HepG2 (cell line): ENCODE measurements around the gene KIF2C. TPM values are rescaled to one million over a fixed set of nuclear protein-coding genes. Genes with fewer than 3 reads are reported as not detected.

Source experiments
- ATAC-seq: fragments of 200-7000 bp; cut with Tn5 transposase; 3 replicates; pipeline ENCODE4 v1.9.1; 2020; ENCODE audit warnings: mild to moderate bottlenecking, moderate library complexity
- BruUV-seq: library from RNA; stranded (reverse); fragments of 400-500 nt; replicated peaks from 2 replicates; lab custom pipeline; 2021; lab: Mats Ljungman, UMichigan
- CTCF ChIA-PET: fragments of 300-600 bp; formaldehyde crosslinking; extraction: SDS; loops from one replicate; lab custom pipeline; 2021; ENCODE audit warnings: low total read pairs, inconsistent platforms, low intra/inter-chr PET ratio; lab: Yijun Ruan, JAX
- POLR2A ChIA-PET: fragments of 350-600 bp; sonication (Branson Sonifier 250); formaldehyde crosslinking; loops from one replicate; lab custom pipeline; 2020; ENCODE audit warnings: antibody characterized with exemption, inconsistent platforms; lab: Yijun Ruan, JAX
- DNase-seq: peaks from one replicate; pipeline ENCODE4 v3.0.0-alpha.2; 2015; ENCODE audit warnings: low spot score
- FAIRE-seq: peaks from 3 replicates; lab custom pipeline; 2011; peaks lifted over from hg19 to GRCh38; lab: Jason Lieb, UNC
- H2AFZ ChIP-seq: one replicate; pipeline ENCODE4 v1.6.1; 2011; ENCODE audit warnings: low read length, inconsistent platforms
- H3K27ac ChIP-seq: fragments of 300-600 bp; 3 replicates; pipeline ENCODE4 v1.8.0; 2011; ENCODE audit warnings: mixed run types, mild to moderate bottlenecking, mixed read lengths, low read length, inconsistent platforms; ENCODE audit not compliant: insufficient read depth; ENCODE audit errors: extremely low read length
- H3K27me3 ChIP-seq, 2 experiments: fragments of 200-600 bp in 1 of 2; 2 replicates in 1 of 2; 3 replicates in 1 of 2; pipeline versions ENCODE4 v1.6.0 to v1.8.0; 2011; ENCODE audit warnings: low read length in 2 of 2, mild to moderate bottlenecking in 2 of 2, moderate library complexity in 2 of 2, inconsistent platforms in 1 of 2; ENCODE audit not compliant: insufficient read depth in 2 of 2, control insufficient read depth in 1 of 2
- H3K36me3 ChIP-seq, 2 experiments: fragments of 200-600 bp in 1 of 2; replicated peaks in 1 of 2; 2 replicates in 1 of 2; 3 replicates in 1 of 2; pipeline versions ENCODE4 v1.5.1 to v1.8.0; 2011; ENCODE audit warnings: low read length in 2 of 2, inconsistent platforms in 1 of 2; ENCODE audit not compliant: insufficient read depth in 2 of 2, control insufficient read depth in 1 of 2
- H3K4me1 ChIP-seq: 2 replicates; pipeline ENCODE4 v1.5.1; 2012; ENCODE audit warnings: low read length, inconsistent platforms; ENCODE audit not compliant: insufficient read depth
- H3K4me2 ChIP-seq: 2 replicates; pipeline ENCODE4 v1.6.0; 2011; ENCODE audit warnings: low read depth, low read length, inconsistent platforms
- H3K4me3 ChIP-seq, 3 experiments: fragments of 200-600 bp in 1 of 3; sonication (generic), shearing (Covaris generic) in 1 of 3; replicated peaks in 1 of 3; 2 replicates each; pipeline ENCODE4 v1.5.1; 2011 to 2016; ENCODE audit warnings: low read length in 3 of 3, inconsistent platforms in 2 of 3, low read depth in 2 of 3, mild to moderate bottlenecking in 2 of 3, control low read depth in 1 of 3, mixed read lengths in 1 of 3; ENCODE audit not compliant: insufficient read depth in 1 of 3
- H3K79me2 ChIP-seq: one replicate; pipeline ENCODE4 v1.6.1; 2011; ENCODE audit warnings: low read length, inconsistent platforms; ENCODE audit not compliant: insufficient read depth
- H3K9ac ChIP-seq: 2 replicates; pipeline ENCODE4 v1.6.0; 2011; ENCODE audit warnings: mild to moderate bottlenecking, low read depth, low read length, inconsistent platforms; ENCODE audit not compliant: insufficient read depth
- H3K9me3 ChIP-seq: 2 replicates; pipeline ENCODE4 v1.5.1; 2012; ENCODE audit warnings: mild to moderate bottlenecking, low read length
- H4K20me1 ChIP-seq: 2 replicates; pipeline ENCODE4 v1.6.0; 2011; ENCODE audit warnings: inconsistent platforms, mild to moderate bottlenecking, low read length, moderate library complexity; ENCODE audit not compliant: insufficient read depth
- ARHGAP35 ChIP-seq: sonication (generic); formaldehyde crosslinking; IDR thresholded peaks from 2 replicates; pipeline ENCODE4 v1.9.0; 2022; ENCODE audit warnings: mild to moderate bottlenecking, inconsistent platforms, moderate library complexity, missing genetic modification reagents, borderline replicate concordance
- ZBTB38 ChIP-seq: sonication (generic); formaldehyde crosslinking; IDR thresholded peaks from 2 replicates; pipeline ENCODE4 v1.5.1; 2020; ENCODE audit warnings: mild to moderate bottlenecking, missing genetic modification reagents
- ZNF687 ChIP-seq: sonication (generic); formaldehyde crosslinking; IDR thresholded peaks from 2 replicates; pipeline ENCODE4 v1.5.1; 2020; ENCODE audit warnings: mild to moderate bottlenecking, missing genetic modification reagents, moderate library complexity
- whole genome bisulfite sequencing: methylation state at CpG from one replicate; pipeline ENCODE4 v1.1.6; 2017; ENCODE audit warnings: low lambda C conversion rate; 5-methylcytosine and 5-hydroxymethylcytosine counted together
- in situ Hi-C: cut with HindIII; loops from 2 replicates; pipeline ENCODE4 v1.10.0; 2017; ENCODE audit warnings: low pct_unique_long_range_greater_than_20kb; ENCODE audit not compliant: extremely low pct_ligation_motif_present
- intact Hi-C: fragments of 100-400 bp; cut with micrococcal nuclease; formaldehyde crosslinking; loops from one replicate; pipeline ENCODE4 v1.10.0; 2022; ENCODE audit not compliant: unreplicated experiment
- polyA plus RNA-seq, 8 experiments: library from polyadenylated mRNA; depleted of rRNA in 3 of 8; stranded (reverse) in 7 of 8; unstranded in 1 of 8; fragments of >200 nt; fragmentation: Illumina TruSeq in 4 of 8; extraction: Trizol in 4 of 8; gene quantifications; 2 replicates each; pipeline versions ENCODE4 v1.2.1 to v1.2.3, GENCODE V29; 2011 to 2016; ENCODE audit warnings: low read depth in 4 of 8, missing spikeins in 1 of 8, mixed read lengths in 1 of 8; ENCODE audit not compliant: insufficient read depth in 1 of 8
- total RNA-seq, 5 experiments: library from RNA; depleted of rRNA; stranded (reverse); fragments of >200 nt; fragmentation: Illumina TruSeq; extraction: Trizol; gene quantifications; 2 replicates each; pipeline ENCODE4 v1.2.3, GENCODE V29; 2016; ENCODE audit warnings: low read depth in 1 of 5

Gene KIF2C
- total and polyA plus RNA-seq, 2 of the 13 experiments (the other 11 are each of a cell fraction or from before 2014, with no cell fraction given) = 29.7 to 53.7 TPM

GRCh38 chr1:44724955-44725698 lies 14.5 kb upstream of the KIF2C start:
- no peak overlapping the region for H3K9ac ChIP-seq
- H3K27me3 ChIP-seq = no peaks in the 10 kb centered on the region
- TF ChIP-seq ZBTB38 (0 out of 2 replicates have a peak, but pooled peaks have one; percentile 13), ARHGAP35 (CRISPR knock-in tag) (no peak), ZNF687 (CRISPR knock-in tag) (peak; percentile 29; the same call in 1 of the 2 replicates)
- TF ChIP-seq, all 625 proteins: peak for 2
- no peaks in the 10 kb centered on the region for H4K20me1 ChIP-seq
- in situ Hi-C loops (no loop called here), intact Hi-C loops (no loop called here)
- H3K4me1 ChIP-seq = peaks cover 50% of the 10 kb centered on the region
- no peaks in the 10 kb centered on the region for H3K79me2 ChIP-seq
- no peaks in the 10 kb centered on the region for H3K9me3 ChIP-seq
- FAIRE-seq = no peak
- DNase-seq = no peak
- ChIA-PET POLR2A (interaction anchor here (0.7 to 0.8 kb wide), 2 partner anchors 24 to 94 kb away, joined by 3 read pairs; no protein-coding TSS in a partner anchor), CTCF (no interaction called here)
- no peak overlapping the region for H2AFZ ChIP-seq
- H3K4me3 ChIP-seq = peak overlapping the region in 1 of 3 experiments; percentile 31; a peak in 1 of 6 replicates
- no TSS peak for BruUV-seq
- H3K4me2 ChIP-seq = peak overlapping the region; percentile 25; the same call in 1 of the 2 replicates
- no peaks in the 10 kb centered on the region for H3K36me3 ChIP-seq
- H3K27ac ChIP-seq = no peak overlapping the region
- no peak for ATAC-seq
- WGBS = 69% methylated on average over 25 of the region's 27 CpGs
